ENCODE data around the gene ZNF79.

The ZNF79 gene

DNA sequence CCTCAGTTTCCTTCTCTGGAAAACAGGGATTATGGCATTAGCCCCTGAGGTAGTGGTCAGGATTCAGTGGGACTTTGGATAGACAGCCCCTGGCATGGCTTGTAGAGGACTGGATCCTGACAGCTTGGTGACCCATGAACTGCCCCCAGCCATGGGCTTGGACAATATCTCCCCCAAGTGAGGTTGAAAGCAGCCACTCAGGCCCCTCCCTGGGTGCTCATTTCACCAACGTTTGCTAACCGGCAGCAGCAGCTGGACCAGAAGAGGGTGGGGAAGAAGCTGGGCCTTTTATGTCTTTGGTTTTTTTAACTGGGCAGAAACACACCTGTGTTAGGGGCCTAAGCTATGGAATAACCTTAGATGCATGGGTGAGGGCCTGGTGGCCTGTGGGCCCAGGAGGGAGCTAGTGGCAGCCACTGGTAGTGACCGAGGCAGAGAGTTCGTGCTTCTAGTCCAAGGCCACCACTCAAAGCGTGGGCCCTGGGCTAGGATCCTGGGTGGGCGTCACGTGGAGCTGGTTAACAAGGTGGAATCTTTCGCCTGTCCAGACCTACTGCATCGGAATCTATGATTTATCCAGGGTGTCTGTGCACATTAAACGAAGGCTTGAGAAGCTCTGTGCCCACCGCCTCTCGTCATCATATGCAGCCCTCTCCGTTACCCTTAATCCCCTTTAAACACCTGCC is 25.3 kb upstream of the ZNF79 start:
- DNase-seq: no peak

DNA sequence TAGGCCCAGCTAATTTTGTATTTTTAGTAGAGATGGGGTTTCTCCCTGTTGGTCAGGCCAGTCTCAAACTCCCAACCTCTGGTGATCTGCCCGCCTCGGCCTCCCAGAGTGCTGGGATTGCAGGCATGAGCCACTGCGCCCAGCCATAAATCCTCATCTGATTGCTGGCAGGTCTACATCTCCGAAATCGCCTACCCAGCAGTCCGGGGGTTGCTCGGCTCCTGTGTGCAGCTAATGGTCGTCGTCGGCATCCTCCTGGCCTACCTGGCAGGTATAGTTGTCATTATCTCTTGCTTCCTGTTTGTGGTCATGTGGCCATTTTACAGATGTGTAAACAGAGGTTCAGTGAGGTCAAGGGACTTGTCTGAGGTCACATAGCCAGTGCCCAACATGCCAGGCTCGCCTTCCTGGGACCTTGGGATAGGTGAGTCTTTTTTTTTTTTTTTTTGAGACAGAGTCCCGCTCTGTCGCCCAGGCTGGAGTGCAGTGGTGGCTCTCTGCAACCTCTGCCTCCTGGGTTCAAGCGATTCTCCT is 24.4 kb upstream of the ZNF79 start:
- DNase-seq: no peak

- no peak for DNase-seq
Observed at GRCh38 chr9:127402401-127403090, 21.6 kb upstream of the ZNF79 start.

DNA sequence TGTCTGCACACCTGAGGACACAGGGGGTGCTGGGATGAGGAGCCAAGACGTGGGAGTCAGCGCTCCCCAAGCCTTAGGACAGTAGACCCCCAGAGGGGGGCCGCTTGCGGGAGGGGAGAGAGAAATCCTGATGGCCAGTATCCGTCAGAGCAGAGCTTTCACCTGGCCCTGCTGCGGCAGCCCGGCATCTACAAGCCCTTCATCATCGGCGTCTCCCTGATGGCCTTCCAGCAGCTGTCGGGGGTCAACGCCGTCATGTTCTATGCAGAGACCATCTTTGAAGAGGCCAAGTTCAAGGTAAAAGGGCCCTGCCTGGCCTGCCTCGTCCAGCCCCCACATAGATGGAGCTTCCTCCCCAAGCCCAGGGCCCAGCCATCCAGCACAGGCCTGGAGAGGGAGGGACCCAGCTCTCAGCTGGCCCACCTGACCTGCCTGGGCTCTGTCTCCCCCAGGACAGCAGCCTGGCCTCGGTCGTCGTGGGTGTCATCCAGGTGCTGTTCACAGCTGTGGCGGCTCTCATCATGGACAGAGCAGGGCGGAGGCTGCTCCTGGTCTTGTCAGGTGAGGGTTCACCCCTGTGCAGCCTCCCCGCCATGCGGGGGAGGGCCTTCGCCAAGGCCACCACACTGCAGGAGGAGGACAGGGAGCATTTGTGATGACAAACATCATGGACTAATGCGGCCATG is 20.5 kb upstream of the ZNF79 start:
- no peak for DNase-seq

- DNase-seq: no peak
Observed at GRCh38 chr9:127404631-127405030, 19.6 kb upstream of the ZNF79 start.

DNA sequence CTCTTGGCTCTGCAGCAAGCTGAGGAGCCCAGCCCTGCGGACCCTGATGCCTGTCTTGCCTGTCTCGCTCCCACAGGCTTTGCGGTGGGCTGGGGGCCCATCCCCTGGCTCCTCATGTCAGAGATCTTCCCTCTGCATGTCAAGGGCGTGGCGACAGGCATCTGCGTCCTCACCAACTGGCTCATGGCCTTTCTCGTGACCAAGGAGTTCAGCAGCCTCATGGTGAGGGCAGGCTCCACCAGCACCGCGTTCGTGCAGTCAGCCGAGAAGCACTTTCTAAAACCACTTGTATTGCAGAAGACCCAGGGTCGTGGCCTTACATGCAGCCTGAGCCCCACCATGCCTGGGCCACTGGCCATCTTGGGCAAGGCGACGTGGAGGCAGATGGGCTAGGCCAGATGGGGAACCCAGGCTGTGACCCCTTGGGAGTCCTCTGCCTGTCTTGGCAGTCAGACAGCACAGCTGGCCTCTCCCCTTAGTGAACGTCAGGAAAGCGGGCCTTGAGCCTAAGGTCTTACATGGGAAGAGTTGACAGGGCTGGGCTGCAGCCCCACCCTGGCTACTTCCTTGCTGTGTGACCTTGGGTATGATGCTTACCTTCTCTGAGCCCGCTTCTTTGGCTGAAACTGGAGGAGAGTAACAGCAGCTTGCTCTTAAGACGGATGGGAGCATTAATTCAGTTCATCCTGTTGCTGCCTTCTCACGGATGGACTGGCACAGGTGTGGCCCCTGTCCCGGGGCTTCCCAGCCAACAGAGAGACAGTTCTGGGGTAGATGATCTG is 18.6 kb upstream of the ZNF79 start:
- no peak for DNase-seq

DNA sequence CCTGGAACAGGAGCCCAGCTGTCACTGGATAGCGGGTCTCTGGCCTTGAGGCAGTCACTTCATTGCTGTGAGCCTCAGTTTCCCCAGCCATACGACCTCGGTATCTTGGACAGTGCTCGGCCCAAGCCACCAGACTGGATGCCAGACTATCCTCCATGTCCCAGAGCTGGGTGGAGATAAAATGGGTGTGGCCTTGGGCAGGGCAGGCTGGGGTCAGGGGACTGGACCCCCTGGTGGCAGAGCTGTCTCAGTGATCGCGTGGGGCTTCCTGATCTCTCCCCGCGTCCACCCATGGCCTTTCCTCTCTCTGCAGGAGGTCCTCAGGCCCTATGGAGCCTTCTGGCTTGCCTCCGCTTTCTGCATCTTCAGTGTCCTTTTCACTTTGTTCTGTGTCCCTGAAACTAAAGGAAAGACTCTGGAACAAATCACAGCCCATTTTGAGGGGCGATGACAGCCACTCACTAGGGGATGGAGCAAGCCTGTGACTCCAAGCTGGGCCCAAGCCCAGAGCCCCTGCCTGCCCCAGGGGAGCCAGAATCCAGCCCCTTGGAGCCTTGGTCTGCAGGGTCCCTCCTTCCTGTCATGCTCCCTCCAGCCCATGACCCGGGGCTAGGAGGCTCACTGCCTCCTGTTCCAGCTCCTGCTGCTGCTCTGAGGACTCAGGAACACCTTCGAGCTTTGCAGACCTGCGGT is 17.2 kb upstream of the ZNF79 start:
- no peak for DNase-seq

DNA sequence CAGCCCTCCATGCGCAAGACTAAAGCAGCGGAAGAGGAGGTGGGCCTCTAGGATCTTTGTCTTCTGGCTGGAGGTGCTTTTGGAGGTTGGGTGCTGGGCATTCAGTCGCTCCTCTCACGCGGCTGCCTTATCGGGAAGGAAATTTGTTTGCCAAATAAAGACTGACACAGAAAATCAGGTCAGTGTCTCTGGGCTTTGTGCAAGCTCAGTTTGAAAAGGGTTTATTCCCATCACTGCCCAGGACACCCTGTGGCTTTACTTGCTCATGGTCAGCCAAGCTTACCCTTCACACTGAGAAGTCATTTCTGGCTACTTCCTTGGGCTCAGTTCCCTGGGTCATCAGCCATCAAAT is 16.7 kb upstream of the ZNF79 start:
- DNase-seq: no peak

- no peak for DNase-seq
Observed at GRCh38 chr9:127411122-127411521, 13.1 kb upstream of the ZNF79 start.

GRCh38 chr9:127415141-127415540 is 9.0 kb upstream of the ZNF79 start:
- DNase-seq: no peak

DNA sequence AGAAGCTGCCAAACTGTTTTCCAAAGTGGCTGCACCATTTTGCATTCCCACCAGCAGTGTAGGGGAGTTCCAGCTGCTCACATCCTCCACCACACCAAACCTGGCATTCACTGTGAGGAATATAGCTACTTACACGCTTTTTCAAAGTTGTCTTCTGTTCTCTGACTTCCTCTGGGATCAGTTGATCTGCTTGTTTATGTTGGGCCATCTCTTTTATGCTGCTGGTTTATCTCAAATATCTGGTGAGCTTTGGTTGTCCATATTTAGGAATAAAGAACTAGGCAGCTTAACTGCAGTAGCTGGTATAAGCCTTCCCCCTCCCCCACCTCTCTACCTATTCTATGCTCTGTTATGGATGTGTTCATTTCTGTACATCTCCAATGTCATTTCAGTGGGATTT is 8.5 kb upstream of the ZNF79 start:
- no peak for DNase-seq

GRCh38 chr9:127417131-127418036 is 6.8 kb upstream of the ZNF79 start:
- no peak for DNase-seq

DNA sequence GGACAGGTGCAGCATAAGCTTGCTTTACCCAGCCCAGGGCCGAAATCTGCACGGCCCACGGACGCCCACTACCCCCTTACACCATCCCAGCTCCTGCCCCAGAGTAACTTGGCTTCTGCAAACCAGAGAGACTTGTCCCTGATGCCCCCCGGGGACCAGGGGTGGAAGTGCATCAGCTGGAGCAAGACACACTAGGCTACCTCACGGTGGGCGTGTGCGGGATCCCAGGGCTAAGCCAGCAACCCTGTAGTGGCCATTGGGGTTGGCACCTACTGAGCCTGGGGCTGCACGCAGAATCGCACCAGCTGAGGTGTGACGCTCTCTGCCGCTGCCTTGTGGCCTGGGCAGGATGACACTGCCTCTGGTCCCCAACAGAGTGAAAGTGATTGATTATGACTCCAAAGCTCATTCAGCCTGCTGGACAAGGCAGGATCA is 6.1 kb upstream of the ZNF79 start:
- no peak for DNase-seq

- DNase-seq: no peak
Observed at GRCh38 chr9:127419348-127419747, 4.8 kb upstream of the ZNF79 start.

GRCh38 chr9:127421057-127421456 is 3.1 kb upstream of the ZNF79 start:
- no peak for DNase-seq

DNA sequence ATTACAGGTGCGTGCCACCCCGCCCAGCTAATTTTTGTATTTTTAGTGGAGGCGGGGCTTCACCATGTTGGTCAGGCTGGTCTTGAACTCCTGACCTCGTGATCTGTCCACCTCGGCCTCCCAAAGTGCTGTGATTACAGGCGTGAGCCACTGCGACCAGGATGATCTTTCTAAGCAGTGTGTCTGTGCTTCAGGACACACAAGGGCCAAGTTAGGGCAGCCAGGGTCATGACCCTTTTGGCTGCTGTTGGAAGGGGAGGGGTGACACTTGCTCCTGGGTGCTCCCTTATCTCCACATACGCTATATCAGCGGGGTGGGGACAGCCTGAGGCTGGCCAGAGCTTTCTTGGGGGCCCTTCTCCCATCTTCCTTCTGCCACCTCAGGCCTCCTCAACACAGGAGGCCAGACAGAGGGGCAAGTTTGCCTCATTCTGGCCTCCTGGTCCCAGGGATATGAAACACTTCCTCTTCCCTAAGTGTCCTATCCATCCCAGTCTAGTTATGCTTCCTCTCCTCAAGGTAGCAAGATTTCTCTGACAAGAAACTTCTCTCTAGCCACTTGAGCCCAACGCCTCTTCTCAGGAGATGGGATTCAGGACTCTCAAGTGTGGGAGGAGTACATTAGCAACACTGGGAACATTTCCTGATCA is 1.9 kb upstream of the ZNF79 start:
- DNase-seq: no peak

- DNase-seq: no peak
Observed at GRCh38 chr9:127422787-127423186, 1.4 kb upstream of the ZNF79 start.

GRCh38 chr9:127423476-127423933 is 677 bp upstream of the ZNF79 start:
- no peak for DNase-seq

GRCh38 chr9:127424676-127424999 is 456 bp downstream of the ZNF79 start:
- peak; percentile 16 for DNase-seq

DNA sequence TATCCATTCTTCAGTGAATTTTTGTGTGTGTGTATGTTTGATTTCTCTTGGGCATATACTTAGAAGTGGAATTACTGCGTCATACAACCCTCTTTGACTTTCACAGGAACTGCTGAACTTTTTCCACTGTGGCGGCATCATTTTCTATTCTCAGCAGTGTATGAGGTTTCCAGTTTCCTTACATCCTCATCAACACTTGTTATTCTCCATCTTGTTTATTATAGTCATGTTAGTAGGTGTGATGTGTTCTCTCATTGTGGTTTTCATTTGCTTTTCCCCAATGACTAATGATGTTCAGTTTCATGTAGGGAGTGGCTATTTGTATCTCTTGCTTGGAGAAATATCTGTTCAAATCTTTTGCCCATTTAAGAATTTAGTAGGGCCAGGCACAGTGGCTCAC is 2.6 kb downstream of the ZNF79 start:
- DNase-seq: no peak

GRCh38 chr9:127428348-127428747 is 4.2 kb downstream of the ZNF79 start:
- DNase-seq: no peak

Measured in NCI-H748 treated with DMSO at 0.1 percent for 48 hours (cell line).